Nucleus accumbens (tissue), 56 donors: ENCODE results near the gene ZDHHC16.
"Not testable (repeated sequence)": the region's sequence is repeated elsewhere in the genome, so short reads cannot be mapped to it uniquely, and the experiment has no call there.

Experiments used
- DNase-seq, 56 donors: peaks; one replicate each; lab custom pipeline; 2025; lab: John Stamatoyannopoulos, UW

ZDHHC16 gene

DNA sequence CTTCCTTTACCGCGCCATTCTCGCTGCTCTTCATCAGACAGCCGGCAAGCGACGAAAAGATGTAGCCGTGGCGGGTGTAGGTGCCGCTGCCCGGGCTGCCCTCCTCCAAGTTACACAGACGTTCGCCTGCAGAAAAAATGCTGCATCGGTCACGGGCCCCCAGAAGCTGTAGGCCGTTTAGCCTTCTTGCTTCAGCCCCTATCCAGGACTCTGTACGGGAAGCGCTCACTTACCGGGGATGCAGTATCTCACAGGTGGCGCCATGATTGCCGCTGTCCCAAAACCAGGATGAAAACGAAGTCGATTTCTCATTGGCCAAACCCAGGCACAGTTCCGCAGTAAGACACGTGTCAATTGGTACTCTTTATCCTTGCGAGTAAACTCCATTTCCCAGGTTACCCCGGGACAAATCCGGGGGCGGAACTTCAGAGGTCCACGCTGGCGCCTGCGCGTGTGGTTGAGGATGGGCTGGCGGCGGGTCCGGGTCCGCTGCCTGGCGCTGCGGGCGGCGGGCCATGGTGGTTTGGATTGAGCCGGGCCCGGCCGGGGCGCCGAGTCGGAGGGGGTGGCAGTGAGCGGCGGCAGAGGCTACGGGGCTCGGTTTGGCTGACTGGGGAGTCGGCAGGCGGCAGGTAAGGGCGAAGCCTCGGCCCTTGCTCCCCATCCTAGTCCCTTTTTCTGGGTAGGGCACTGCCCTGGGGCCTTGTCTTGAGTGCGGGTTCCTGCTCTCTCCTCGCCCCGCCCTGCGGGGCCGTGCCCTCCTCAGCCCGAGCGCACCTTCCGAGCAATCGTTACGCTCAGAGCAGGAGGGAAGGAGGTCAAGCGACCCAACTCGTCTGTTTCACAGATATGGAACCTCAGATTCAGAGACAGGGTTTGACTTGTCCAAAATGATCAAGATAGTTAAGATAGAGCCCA is at the start of gene ZDHHC16, which contains the start of gene EXOSC1:
TSS of gene ZDHHC16 (plus strand) at position 454 of the 918 bp plus-strand sequence. CDS start 5,501 bp downstream, outside the sequence.
TSS of gene EXOSC1 (minus strand) at position 285 of the 918 bp plus-strand sequence. CDS start at position 264, 21 bp downstream.
- peak; percentile 44 to 98 (median 92) for DNase-seq

DNA sequence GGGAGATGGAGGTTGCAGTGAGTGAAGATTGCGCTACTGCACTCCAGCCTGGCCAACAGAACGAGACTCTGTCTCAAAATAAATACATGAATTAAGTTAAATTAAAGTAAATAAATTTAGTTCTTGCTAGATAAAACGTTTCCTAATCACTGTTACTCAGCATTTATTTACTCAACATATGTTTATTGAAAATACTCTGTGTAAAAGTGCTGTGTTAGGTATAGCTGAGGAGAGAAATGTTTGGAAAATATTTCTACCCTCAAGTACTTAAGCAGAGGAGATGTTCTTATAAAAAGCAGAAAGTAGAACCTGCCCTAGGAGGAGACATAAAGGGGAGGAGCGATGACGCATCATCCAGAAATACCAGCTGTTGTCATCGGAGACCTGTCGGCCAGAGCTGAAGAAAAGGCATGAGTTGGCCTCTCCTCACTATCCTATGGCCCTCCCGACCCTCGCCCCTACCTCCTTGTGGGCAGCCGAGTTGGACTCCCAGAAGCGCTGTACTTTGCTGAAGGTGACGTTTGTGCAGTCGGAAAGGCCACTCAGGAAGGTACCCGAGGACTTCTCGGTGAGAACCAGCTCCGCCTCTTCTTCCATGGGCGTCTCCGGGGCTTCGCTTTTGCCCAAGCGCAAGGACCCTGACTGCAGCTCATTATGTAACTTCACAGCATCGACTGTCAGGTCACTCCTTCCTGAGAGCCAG is 46.0 kb upstream of the ZDHHC16 start:
- peak in 4 of 56 donors; percentile 2 to 52 (median 14) for DNase-seq

DNA sequence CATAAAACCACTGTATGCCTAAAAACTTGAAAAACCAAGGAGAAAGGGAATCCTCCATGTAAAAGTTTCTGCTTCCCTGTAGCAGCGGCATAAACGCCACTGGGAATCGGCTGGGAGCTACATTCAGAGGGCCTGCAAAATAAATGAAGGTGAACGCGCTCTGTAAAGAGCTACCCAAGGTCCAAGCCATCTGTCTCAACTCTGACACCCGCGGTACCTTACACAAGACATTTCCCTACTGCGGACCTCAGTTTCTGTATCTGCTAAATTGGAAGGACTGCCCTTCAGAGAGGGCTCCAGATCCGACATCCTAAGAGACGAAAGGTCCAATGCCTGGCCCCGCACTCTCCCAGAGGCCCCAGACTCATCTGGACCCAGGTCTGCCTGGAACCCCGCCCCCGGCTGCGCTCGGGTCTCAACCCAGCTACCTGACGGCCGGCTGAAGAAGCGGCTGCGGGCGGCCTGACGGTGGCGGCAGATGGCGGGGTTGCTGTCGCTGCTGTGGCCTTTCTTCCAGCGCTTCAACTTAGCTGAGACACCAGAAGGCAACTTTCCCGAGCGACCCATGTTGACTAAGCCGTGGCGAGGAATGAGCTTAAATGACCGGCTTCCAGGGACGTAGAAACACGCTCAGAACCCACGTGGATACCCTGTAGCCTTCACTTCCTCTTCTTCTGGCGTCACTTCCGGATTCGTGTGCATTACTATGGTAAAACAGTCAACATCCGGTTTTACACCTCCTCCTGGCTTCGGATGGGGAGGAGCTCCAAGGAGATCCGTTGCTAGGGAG is 45.1 kb upstream of the ZDHHC16 start, which contains the start of gene RRP12:
TSS of gene RRP12 (minus strand) at position 676 of the 790 bp plus-strand sequence. CDS start at position 567, 109 bp downstream.
- peak in 55 of 56 donors; percentile 15 to 94 (median 81) for DNase-seq

DNA sequence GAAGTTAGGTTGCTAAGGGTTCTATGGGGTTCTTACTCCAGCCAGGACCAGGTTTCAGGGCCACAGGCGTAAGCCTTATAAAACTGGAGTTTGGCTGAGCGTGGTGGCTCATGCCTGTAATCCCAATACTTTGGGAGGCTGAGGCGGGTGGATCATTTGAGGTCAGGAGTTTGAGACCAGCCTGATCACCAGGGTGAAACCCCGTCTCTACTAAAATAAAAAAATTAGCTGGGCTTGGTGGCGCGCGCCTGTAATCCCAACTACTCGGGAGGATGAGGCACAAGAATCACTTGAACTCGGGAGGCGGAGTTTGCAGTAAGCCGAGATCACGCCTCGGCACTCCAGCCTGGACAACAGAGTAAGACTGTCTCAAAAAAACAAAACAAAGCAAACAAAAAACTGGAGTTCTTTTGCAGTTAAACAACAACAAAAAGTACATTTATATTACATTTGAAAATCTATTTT is 44.5 kb upstream of the ZDHHC16 start:
- no peak for DNase-seq

DNA sequence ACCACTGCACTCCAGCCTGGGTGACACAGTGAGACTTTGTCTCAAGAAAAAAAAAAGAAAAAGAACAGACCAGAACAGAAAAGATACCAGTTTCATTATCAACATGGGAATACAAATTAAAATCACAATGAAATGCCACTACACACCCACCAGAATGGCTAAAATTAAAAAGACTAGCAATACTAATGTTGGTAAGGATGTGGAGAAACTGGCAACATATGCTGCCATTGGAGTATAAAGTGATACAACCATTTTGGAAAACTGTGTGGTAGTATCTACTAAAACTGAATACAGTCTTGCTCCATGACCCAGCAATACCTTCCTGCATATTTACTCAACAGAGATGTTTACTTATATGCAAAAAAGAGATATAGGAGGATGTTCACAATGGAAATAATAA is 41.9 kb upstream of the ZDHHC16 start:
- DNase-seq: no peak

DNA sequence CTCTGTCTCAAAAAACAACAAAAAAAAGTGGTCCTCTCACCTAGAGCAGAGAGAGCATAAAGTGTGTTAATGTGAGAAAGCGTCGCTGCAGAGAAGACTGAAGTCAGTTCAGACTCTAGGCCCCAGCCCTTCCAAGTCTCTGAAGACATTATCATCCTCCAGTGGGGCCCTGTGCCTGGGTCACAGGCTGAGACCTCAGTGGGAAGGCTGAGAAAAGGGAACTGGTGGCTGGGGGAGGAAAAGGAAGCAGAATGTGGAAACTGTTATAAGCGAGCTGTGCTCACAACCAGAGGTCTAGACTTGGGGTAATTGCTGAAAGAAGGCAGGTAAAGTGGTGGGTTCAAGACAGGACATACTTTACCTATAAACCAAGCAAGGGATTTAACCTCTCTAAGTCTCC is 39.9 kb upstream of the ZDHHC16 start:
- DNase-seq: peak in 3 of 56 donors; percentile 5 to 11 (median 10)

DNA sequence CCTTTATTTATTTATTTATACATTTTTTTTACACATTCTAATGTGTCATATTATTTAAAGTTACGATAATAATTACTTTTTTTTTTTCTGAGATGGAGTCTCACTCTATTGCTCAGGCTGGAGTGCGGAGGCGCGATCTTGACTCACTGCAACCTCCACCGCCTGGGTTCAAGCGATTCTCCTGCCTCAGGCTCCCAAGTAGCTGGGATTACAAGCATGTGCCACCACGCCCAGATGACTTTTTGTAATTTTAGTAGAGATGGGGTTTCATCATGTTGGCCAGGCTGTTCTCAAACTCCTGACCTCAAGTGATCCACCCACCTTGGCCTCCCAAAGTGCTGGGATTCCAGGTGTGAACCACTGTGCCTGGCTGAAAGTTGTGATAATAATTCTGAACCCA is 39.5 kb upstream of the ZDHHC16 start:
- not testable (repeated sequence) for DNase-seq

DNA sequence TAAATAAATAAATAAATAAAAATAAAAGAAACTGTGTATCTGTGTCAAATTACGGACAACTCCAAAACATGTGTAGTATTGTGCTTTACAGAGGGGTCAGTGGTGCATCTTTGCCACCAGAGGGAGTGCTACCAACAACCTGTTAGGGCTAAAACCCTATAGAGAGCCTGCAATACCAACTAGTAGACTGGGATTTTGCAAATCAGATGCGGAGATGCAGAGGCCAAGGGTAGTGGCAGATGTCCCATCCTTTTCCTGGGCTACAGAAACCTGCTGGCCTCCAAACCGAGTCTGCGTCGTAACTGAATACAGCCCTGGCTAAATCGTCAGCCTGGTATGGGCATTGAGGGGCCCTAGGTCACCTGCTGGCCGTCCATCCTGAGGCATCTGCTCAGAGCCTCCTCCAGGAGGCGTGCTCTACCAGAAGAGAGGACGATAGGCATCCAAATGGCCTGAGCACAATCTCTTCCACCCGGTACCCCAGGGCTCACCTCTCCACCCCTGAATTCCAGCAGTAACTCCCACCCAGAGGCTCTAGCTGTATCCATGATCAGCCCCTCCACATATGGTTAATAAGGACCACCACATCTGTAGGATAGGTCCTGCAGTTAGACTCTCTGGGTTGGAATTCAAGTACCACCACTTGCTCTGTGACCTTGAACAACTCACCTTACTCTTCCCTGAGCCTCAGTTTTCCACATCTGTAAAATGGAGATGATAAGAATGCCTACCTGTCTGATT is 38.6 kb upstream of the ZDHHC16 start:
- DNase-seq: peak in 33 of 56 donors; percentile 10 to 65 (median 33)

DNA sequence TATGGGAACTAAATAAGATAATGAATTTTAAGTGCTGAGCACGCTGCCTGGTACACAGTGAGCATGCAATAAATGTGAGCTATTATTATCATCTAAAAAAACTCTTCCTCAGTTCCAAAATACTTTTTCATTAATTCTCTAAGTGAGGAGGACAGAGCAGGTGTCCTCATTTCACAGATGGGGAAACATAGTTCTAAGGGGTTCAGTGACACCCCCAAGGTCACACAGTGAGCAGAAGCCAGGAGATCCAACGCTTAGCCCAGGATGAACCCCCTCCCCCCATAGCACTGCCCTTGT is 38.1 kb upstream of the ZDHHC16 start:
- no peak for DNase-seq

DNA sequence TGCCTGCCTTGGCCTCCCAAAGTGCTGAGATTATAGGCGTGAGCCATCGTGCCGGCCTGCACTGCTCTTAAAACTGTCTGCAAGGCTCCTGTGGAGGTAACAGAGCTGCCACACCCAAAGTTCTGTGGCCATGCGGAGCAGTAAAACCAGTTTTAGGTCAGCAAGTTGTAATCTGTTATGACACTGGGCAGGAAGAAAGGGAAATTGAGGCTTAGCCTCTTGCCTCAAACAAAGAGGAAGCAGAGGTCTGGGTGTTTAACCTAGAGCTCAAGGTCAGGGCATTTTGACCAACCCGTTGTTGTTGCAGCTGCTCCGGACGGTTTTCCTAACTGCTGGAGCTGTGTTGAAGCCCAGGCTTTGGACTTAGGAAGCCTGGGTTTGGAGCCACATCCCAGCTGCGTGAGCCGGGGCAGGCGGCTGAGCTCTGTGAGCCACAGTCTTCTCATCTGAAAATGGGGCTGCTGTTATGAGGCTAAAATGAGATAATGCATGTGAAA is 37.4 kb upstream of the ZDHHC16 start:
- DNase-seq: no peak

DNA sequence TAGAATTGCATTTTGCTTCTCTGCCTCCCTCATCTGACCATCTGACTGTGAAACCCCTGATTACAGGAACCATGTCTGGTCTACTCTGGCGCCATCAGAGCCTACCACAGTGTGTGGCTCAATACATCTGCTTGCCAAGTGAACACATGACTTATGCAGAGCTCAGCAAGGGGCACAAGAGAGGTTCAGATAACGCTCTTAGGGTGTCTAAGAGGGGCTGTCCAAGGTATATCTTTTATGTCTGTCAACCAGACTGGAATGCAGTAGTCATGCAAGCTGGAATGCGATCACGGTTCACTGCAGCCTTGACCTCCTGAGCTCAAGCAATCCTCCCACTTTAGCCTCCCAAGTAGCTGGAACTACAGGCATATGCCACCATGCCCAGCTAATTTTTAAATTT is 34.6 kb upstream of the ZDHHC16 start:
- no peak for DNase-seq

DNA sequence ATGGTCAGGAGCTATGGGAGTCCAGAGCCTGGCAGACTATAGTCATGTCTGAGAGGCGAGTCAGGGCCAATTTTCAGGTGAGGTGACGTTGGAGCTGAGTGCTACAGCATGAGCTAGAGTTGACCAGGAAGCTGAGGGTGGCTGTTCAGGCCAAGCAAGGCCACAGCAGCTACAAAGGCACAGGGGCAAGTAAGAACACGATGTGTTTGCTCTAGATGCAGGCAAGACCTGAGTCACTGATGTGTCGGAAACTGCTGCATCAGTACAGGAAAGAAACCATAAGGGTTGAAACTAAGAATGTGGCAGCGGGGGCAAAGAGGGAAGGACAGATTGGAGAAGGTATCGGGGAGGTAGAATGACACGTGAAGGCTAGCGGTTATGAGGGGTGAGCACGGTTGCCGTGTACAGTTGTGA is 33.1 kb upstream of the ZDHHC16 start:
- DNase-seq: no peak

DNA sequence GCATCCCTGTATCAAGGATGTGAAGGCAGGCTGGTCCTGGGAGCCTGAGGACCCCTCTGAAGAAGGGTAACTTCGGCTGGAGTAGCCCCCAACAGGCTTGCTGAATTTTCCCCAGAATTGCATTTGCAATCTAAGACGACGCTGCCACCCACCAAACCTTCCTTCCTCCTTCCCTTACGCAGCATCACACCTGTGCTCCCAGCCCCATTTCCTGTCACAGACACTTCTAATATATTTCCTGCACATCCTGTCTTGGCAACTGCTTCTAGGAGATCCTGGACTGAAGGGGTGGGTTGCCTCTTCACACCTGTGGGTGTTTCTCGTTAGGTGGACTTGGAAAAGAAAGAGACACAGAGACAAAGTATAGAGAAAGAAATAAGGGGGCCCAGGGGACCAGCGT is 29.4 kb upstream of the ZDHHC16 start:
- DNase-seq: no peak

DNA sequence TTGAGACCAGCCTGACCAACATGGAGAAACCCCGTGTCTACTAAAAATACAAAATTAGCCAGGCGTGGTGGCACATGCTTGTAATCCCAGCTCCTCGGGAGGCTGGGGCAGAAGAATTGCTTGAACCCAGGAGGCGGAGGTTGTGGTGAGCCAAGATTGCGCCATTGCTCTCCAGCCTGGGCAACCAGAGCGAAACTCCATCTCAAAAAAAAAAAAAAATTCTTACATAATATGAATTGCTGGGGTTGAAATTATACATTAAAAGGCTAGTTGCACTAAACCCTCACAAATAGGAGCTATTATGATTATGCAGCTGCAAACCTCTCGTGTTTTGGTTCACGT is 22.2 kb upstream of the ZDHHC16 start:
- DNase-seq: not testable (repeated sequence)

DNA sequence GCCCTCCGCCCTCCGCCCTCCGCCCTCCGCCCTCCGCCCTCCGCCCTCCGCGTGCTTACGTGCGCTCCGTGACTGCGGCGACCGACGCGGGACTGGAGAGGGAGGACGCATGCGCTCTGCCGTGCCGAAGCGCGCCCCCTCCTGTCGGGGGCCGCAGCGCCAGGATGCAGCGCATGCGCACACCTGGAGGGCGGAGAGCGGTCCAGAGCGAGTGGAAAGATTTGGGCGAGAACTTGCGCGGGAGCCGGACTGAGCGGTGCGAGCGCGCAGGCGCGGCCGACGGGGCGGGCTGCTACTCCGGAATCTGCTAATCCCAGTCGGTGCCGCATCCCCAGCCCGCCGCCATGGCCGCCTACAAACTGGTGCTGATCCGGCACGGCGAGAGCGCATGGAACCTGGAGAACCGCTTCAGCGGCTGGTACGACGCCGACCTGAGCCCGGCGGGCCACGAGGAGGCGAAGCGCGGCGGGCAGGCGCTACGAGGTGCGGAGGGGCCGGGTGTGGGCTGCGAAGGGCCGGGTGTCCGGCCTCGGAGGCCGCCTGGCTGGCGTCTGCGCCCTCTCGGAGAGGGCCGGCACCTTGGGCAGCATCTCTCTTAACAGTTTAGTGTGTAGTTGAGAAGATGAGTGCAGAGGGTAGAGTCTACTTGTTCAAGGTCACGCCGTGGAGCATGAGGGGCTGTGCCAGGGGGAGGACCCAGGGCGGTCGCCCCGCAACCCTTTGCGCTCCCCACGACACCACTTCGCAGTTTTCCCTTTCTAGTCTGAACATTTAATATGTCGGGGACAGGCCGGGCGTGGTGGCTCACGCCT is 19.8 kb upstream of the ZDHHC16 start, which contains the start of gene PGAM1:
TSS of gene PGAM1 (plus strand) at position 228 of the 812 bp plus-strand sequence. CDS start at position 345, 117 bp downstream.
- DNase-seq: peak; percentile 55 to 97 (median 92)

DNA sequence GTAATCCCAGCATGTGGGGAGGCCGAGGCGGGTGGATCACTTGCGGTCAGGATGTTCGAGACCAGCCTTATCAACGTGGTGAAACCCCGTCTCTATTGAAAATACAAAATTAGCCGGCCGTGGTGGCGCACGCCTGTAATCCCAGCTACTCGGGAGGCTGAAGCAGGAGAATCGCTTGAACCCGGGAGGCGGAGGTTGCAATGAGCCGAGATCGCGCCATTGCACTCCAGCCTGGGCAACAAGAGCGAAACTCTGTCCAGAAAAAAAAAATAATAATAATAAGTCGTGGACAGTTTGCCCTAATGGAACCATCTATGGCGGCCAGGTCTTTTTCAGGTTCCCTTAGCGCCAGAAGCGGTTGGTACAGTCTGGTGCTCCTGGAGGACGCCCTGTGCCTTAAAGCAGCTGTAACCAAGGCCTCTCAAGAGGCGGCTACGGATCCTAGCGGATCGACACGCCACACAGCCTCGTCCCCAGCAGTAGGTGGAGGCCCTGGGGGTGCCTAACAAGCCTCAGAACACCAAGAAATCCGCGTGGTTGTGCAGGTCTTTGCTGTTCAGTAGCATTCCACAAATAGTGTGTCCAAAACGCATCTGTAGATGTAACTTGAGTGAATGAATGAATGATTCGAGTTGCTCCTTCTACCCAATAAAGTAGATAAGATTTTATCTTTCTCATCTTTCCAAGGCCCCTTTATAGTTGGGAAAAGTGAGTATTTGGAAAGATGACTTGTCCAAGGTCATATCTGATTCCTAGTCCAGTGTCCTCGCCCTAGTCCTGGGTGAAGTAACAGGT is 19.0 kb upstream of the ZDHHC16 start:
- DNase-seq: peak in 2 of 56 donors; percentile 5 to 25

DNA sequence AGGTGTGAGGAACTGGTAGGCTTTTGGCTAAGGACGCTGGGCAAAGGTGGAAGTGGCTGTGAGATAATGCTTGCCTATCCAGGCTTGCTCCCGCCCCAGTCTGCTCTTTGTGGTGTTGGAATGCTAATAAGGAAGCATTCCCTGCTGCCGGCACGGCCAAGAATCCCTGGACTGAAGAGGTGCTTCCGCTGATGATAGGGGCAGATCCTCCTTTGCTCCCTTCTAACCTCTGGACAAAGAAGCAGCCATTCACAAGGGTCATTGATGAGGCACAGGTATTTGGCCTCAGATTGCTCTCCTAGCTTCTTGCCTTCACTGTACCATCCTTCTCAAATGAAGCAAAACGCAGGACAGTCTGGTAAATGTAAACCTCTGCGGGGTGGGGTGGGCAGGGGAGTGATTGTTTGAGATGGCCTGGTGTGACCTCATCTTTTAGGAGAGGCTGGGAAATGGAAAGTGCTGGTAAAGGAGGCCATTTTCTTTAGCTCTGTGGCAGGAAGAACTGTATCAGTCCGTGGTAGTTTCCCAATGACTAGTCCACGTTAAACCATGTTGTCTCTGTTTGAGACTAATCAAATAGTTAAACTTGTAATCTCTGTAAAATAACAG is 18.3 kb upstream of the ZDHHC16 start:
- DNase-seq: no peak
